ENCODE results near the gene DPCD. TPM values are rescaled to one million over a fixed set of nuclear protein-coding genes. Genes with fewer than 3 reads are reported as not detected.
"Not testable (repeated sequence)": the region's sequence is repeated elsewhere in the genome, so short reads cannot be mapped to it uniquely, and the experiment has no call there.

The DPCD gene
- total and polyA plus RNA-seq, 2 donors (not counting 1 experiment from before 2014, with no cell fraction given), result 23.9 to 40.5 TPM

DNA sequence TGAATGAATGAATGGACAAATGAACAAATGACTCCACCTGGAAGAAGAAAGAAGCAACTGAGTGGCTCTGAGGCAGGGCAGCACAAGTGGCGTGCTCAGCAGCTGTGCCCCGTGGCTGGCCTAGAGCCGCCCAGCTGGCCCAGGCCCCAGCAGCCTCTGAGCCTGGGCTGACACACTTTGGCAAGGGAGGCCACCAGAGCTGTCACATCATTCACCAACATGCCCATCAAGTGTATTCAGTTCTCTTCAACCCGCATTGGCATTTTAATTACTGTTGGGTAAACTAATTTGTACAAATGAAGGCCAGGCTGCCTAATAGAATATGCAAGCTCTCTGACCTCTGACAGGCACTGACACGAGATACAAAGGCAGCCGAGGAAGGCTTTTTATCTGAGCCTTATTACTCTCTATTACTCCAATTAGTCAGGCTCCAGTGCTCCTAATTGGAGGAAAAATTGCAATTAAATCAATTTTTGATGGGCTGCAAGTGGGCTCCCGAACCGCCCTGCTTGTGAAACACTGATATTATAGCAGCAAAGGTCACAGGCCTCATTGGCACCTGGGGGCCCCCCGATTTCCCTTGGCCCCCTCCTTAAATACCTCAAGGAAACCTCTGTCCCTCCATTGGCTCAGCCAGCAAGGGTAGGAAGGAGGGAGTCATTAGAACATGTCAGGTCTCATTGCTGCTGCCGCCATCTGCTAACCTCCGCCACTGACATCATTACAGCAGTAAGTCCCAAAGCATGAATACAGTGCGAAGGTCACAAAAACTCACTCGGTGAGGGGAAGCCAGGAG is 41.9 kb downstream of the DPCD start:
- H3K27ac ChIP-seq (ENCODE audit: insufficient read depth, low read length), result no peak overlapping the region

DNA sequence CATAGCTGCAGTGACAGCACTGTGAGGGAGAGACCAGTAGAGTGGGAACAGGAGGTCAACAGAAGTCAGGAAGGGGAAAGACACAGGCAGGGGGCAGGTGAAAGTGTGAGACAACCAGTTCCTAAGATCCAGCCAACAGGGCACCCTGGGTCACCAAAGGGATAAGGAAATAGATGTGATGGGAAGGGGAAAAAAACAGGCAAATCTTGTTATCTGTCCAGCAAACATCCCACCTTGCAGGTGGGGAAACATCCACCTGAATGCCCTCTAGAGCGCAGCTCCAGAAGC is 42.5 kb downstream of the DPCD start:
- Histone ChIP-seq H3K4me2 (ENCODE audit: extremely low read depth, insufficient read depth, low read length) (no peak overlapping the region), H3K4me3 (replicated peaks in 1 of 4; ENCODE audit: control extremely low read depth in 1 of 4, insufficient read depth in 1 of 4, low read depth in 3 of 4, low read length in 4 of 4) (no peak overlapping the region), H3K27me3 (ENCODE audit: control insufficient read depth, insufficient read depth, low read length) (no peaks in the 10 kb centered on the region), H3K79me2 (ENCODE audit: control insufficient read depth, insufficient read depth, low read length) (no peaks in the 10 kb centered on the region), H3K27ac (ENCODE audit: insufficient read depth, low read length) (no peak overlapping the region), H3K9me3 (ENCODE audit: control insufficient read depth, insufficient read depth, low read depth, low read length) (no peaks in the 10 kb centered on the region), H2AFZ (ENCODE audit: low read length) (no peak overlapping the region), H4K20me1 (ENCODE audit: control insufficient read depth, extremely low read depth, insufficient read depth, low read length) (no peaks in the 10 kb centered on the region), H3K9ac (ENCODE audit: insufficient read depth, low read length) (no peak overlapping the region), H3K4me1 (ENCODE audit: control insufficient read depth, extremely low read depth, insufficient read depth, low read length) (no peaks in the 10 kb centered on the region), H3K36me3 (ENCODE audit: control insufficient read depth, insufficient read depth, low read length) (no peaks in the 10 kb centered on the region)
- DNase-seq (ENCODE audit: low read depth in 2 of 2), result no peak
- TF ChIP-seq EZH2 (IDR thresholded peaks at IDR 0.05; ENCODE audit: low read length, missing control alignments), result no peak
- TF ChIP-seq, protein P1, sequence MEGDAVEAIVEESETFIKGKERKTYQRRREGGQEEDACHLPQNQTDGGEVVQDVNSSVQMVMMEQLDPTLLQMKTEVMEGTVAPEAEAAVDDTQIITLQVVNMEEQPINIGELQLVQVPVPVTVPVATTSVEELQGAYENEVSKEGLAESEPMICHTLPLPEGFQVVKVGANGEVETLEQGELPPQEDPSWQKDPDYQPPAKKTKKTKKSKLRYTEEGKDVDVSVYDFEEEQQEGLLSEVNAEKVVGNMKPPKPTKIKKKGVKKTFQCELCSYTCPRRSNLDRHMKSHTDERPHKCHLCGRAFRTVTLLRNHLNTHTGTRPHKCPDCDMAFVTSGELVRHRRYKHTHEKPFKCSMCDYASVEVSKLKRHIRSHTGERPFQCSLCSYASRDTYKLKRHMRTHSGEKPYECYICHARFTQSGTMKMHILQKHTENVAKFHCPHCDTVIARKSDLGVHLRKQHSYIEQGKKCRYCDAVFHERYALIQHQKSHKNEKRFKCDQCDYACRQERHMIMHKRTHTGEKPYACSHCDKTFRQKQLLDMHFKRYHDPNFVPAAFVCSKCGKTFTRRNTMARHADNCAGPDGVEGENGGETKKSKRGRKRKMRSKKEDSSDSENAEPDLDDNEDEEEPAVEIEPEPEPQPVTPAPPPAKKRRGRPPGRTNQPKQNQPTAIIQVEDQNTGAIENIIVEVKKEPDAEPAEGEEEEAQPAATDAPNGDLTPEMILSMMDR (conservative IDR thresholded peaks at IDR 0.05 in 1 of 2, IDR thresholded peaks at IDR 0.05 in 1 of 2; ENCODE audit: low read depth in 1 of 2, low read length in 2 of 2), result no peak

More for the DNA sequence above, 41.9 kb downstream of the DPCD start:
- Histone ChIP-seq H3K4me2 (ENCODE audit: extremely low read depth, insufficient read depth, low read length) (no peak overlapping the region), H3K4me1 (ENCODE audit: control insufficient read depth, extremely low read depth, insufficient read depth, low read length) (no peaks in the 10 kb centered on the region), H2AFZ (ENCODE audit: low read length) (no peak overlapping the region), H3K9ac (ENCODE audit: insufficient read depth, low read length) (no peak overlapping the region), H3K9me3 (ENCODE audit: control insufficient read depth, insufficient read depth, low read depth, low read length) (no peaks in the 10 kb centered on the region), H3K79me2 (ENCODE audit: control insufficient read depth, insufficient read depth, low read length) (no peaks in the 10 kb centered on the region), H3K27me3 (ENCODE audit: control insufficient read depth, insufficient read depth, low read length) (no peaks in the 10 kb centered on the region), H4K20me1 (ENCODE audit: control insufficient read depth, extremely low read depth, insufficient read depth, low read length) (no peaks in the 10 kb centered on the region), H3K36me3 (ENCODE audit: control insufficient read depth, insufficient read depth, low read length) (no peaks in the 10 kb centered on the region), H3K4me3 (replicated peaks in 1 of 4; ENCODE audit: control extremely low read depth in 1 of 4, insufficient read depth in 1 of 4, low read depth in 3 of 4, low read length in 4 of 4) (no peak overlapping the region)
- TF ChIP-seq, protein P1 (conservative IDR thresholded peaks at IDR 0.05 in 1 of 2, IDR thresholded peaks at IDR 0.05 in 1 of 2; ENCODE audit: low read depth in 1 of 2, low read length in 2 of 2), result no peak
- TF ChIP-seq EZH2 (IDR thresholded peaks at IDR 0.05; ENCODE audit: low read length, missing control alignments), result no peak
- DNase-seq (ENCODE audit: low read depth in 2 of 2), result no peak

DNA sequence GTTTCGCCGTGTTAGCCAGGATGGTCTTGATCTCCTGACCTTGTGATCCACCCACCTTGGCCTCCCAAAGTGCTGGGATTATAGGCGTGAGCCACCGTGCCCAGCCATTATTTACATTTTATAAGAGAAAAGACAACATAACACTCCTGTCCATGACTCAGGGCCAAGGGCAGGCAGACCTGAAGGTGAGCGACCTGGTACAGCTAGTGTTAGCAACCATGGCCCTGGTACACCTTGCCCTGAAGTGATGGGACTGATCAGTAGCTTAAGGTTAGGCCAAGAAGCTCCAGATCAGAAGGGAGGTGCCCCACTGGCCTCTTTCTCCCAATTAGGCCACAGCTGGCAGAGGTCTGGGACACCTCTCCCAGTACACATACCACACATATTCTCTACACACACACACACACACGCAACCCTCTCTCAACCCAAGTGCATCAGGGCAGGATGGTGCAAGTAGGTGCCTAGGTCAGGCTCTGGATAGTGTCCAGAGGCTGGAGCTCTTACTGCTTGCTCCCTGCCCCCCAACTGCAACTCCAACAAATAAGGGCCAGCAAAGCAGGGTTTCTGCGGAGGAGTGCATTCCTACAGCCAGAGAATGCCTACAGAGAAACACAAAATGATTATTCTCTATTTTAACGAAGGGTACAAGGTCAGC is 43.8 kb downstream of the DPCD start:
- no peaks in the 10 kb centered on the region for H3K79me2 ChIP-seq (ENCODE audit: control insufficient read depth, insufficient read depth, low read length)

DNA sequence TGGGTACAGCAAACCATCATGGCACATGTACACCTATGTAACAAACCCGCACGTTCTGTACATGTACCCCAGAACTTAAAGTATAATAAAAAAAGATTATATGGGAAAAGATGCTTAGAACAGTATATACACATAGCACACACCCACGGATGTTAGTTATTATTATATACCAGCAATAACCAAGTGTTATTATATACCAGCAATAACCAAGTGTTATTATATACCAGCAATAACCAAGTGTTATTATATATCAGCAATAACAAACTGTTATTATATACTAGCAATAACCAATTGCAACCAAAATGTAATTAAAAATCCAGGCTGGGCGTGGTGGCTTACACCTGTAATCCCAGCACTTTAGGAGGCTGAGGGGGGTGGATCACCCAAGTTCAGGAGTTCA is 45.4 kb downstream of the DPCD start:
- not testable (repeated sequence) for H3K9ac ChIP-seq (ENCODE audit: insufficient read depth, low read length); H2AFZ ChIP-seq (ENCODE audit: low read length); H3K79me2 ChIP-seq (ENCODE audit: control insufficient read depth, insufficient read depth, low read length); H3K27ac ChIP-seq (ENCODE audit: insufficient read depth, low read length); DNase-seq (ENCODE audit: low read depth in 2 of 2); H3K27me3 ChIP-seq (ENCODE audit: control insufficient read depth, insufficient read depth, low read length); H3K4me3 ChIP-seq (replicated peaks in 1 of 4; ENCODE audit: control extremely low read depth in 1 of 4, insufficient read depth in 1 of 4, low read depth in 3 of 4, low read length in 4 of 4); H4K20me1 ChIP-seq (ENCODE audit: control insufficient read depth, extremely low read depth, insufficient read depth, low read length); H3K9me3 ChIP-seq (ENCODE audit: control insufficient read depth, insufficient read depth, low read depth, low read length); H3K4me1 ChIP-seq (ENCODE audit: control insufficient read depth, extremely low read depth, insufficient read depth, low read length); H3K36me3 ChIP-seq (ENCODE audit: control insufficient read depth, insufficient read depth, low read length); H3K4me2 ChIP-seq (ENCODE audit: extremely low read depth, insufficient read depth, low read length)

More for the DNA sequence above, 43.8 kb downstream of the DPCD start:
- TF ChIP-seq, protein P1 (conservative IDR thresholded peaks at IDR 0.05 in 1 of 2, IDR thresholded peaks at IDR 0.05 in 1 of 2; ENCODE audit: low read depth in 1 of 2, low read length in 2 of 2), result no peak
- TF ChIP-seq EZH2 (IDR thresholded peaks at IDR 0.05; ENCODE audit: low read length, missing control alignments), result no peak
- no peaks in the 10 kb centered on the region for H4K20me1 ChIP-seq (ENCODE audit: control insufficient read depth, extremely low read depth, insufficient read depth, low read length)
- H3K36me3 ChIP-seq (ENCODE audit: control insufficient read depth, insufficient read depth, low read length), result no peaks in the 10 kb centered on the region
- H3K27ac ChIP-seq (ENCODE audit: insufficient read depth, low read length), result no peak overlapping the region
- no peaks in the 10 kb centered on the region for H3K27me3 ChIP-seq (ENCODE audit: control insufficient read depth, insufficient read depth, low read length)
- H3K9me3 ChIP-seq (ENCODE audit: control insufficient read depth, insufficient read depth, low read depth, low read length), result no peaks in the 10 kb centered on the region
- DNase-seq (ENCODE audit: low read depth in 2 of 2), result no peak
- H3K9ac ChIP-seq (ENCODE audit: insufficient read depth, low read length), result no peak overlapping the region
- H2AFZ ChIP-seq (ENCODE audit: low read length), result no peak overlapping the region
- no peak overlapping the region for H3K4me2 ChIP-seq (ENCODE audit: extremely low read depth, insufficient read depth, low read length)
- H3K4me3 ChIP-seq (replicated peaks in 1 of 4; ENCODE audit: control extremely low read depth in 1 of 4, insufficient read depth in 1 of 4, low read depth in 3 of 4, low read length in 4 of 4), result no peak overlapping the region
- H3K4me1 ChIP-seq (ENCODE audit: control insufficient read depth, extremely low read depth, insufficient read depth, low read length), result no peaks in the 10 kb centered on the region

Measured in fibroblast of lung (primary cell).